K562 (cell line): Measurements from ENCODE around the gene MAP2K6. TPM values are rescaled to one million over a fixed set of nuclear protein-coding genes. Genes with fewer than 3 reads are reported as not detected.

ENCODE experiments used
- AFF1 ChIP-seq, 2 experiments: fragments of 450-650 bp; IDR thresholded peaks; 2 replicates each; pipeline ENCODE4 v1.6.1; 2018; ENCODE audit warnings: mild to moderate bottlenecking in 2 of 2, low read depth in 1 of 2; ENCODE audit not compliant: partially characterized antibody in 2 of 2
- ARHGAP35 ChIP-seq: fragments of 450-650 bp; IDR thresholded peaks from 2 replicates; pipeline ENCODE4 v1.6.1; 2018; ENCODE audit not compliant: partially characterized antibody
- ATF4 ChIP-seq: fragments of 450-650 bp; formaldehyde crosslinking; IDR thresholded peaks from 2 replicates; pipeline ENCODE4 v1.4.0; 2022; ENCODE audit warnings: mild to moderate bottlenecking, moderate library complexity
- CXXC5 ChIP-seq: fragments of 250-450 bp; sonication (Bioruptor Pico); IDR thresholded peaks from 2 replicates; pipeline ENCODE4 v1.8.0; 2022; ENCODE audit warnings: inconsistent platforms, mild to moderate bottlenecking, moderate library complexity
- EHMT2 ChIP-seq: fragments of 450-650 bp; IDR thresholded peaks from 2 replicates; pipeline ENCODE4 v1.6.1; 2018; ENCODE audit warnings: antibody characterized with exemption
- LEF1 ChIP-seq: fragments of 450-650 bp; IDR thresholded peaks from 2 replicates; pipeline ENCODE4 v1.6.1; 2016; ENCODE audit warnings: mild to moderate bottlenecking
- PHB ChIP-seq: fragments of 250-450 bp; sonication (Bioruptor Pico); IDR thresholded peaks from 2 replicates; pipeline ENCODE4 v1.5.0; 2021
- PML ChIP-seq: IDR thresholded peaks from 2 replicates; pipeline ENCODE4 v1.6.1; 2012; ENCODE audit warnings: low read length, inconsistent platforms
- RFX7 ChIP-seq: fragments of 250-450 bp; sonication (Bioruptor Pico); IDR thresholded peaks from 2 replicates; pipeline ENCODE4 v1.5.1; 2021; ENCODE audit warnings: mild to moderate bottlenecking
- ZBTB8A ChIP-seq: fragments of 450-650 bp; IDR thresholded peaks from 2 replicates; pipeline ENCODE4 v1.6.1; 2018; ENCODE audit warnings: mild to moderate bottlenecking, moderate library complexity; ENCODE audit not compliant: partially characterized antibody
- ZNF146 ChIP-seq: IDR thresholded peaks from one replicate; pipeline ENCODE4 v1.6.1; 2018; ENCODE audit warnings: missing compliant biosample characterization; ENCODE audit not compliant: unreplicated experiment
- ZNF277 ChIP-seq: fragments of 250-450 bp; sonication (Bioruptor Pico); IDR thresholded peaks from 2 replicates; pipeline ENCODE4 v1.8.0; 2022; ENCODE audit warnings: inconsistent platforms, mild to moderate bottlenecking, moderate library complexity, borderline replicate concordance
- ZNF668 ChIP-seq: fragments of 250-450 bp; sonication (Bioruptor Pico); IDR thresholded peaks from 2 replicates; pipeline ENCODE4 v1.8.0; 2022; ENCODE audit warnings: mild to moderate bottlenecking, inconsistent platforms
- polyA plus RNA-seq, 8 experiments: library from polyadenylated mRNA; depleted of rRNA in 4 of 8; stranded (reverse) in 5 of 8; unstranded in 3 of 8; fragments of >200 nt; fragmentation: Nextera tagmentation in 2 of 8; fragmentation: Illumina TruSeq in 1 of 8; extraction: Ambion mirVana in 2 of 8; extraction: Trizol in 1 of 8; gene quantifications; 2 replicates each; pipeline versions ENCODE4 v1.2.1 to v1.2.3, GENCODE V29; 2011 to 2014; ENCODE audit warnings: inconsistent platforms in 1 of 8, missing spikeins in 1 of 8
- total RNA-seq, 7 experiments: library from RNA; depleted of rRNA in 6 of 7; stranded (reverse); fragments of >200 nt in 6 of 7; fragmentation: Illumina TruSeq in 2 of 7; extraction: Trizol in 2 of 7; gene quantifications; 2 replicates each; pipeline versions ENCODE4 v1.2.1 to v1.2.3, GENCODE V29; 2011 to 2021; ENCODE audit warnings: low replicate concordance in 1 of 7

MAP2K6 gene
- total and polyA plus RNA-seq, 9 of the 15 experiments (the other 6 are each of a cell fraction or from before 2014, with no cell fraction given): 0.07 to 0.13 TPM; not detected in 7

GRCh38 chr17:69593716-69594115 is 179.2 kb downstream of the MAP2K6 start (continued):
- TF ChIP-seq AFF1 (IDR thresholded peaks at IDR 0.05; ENCODE audit: low read depth in 1 of 2, partially characterized antibody in 2 of 2) (no peak), ARHGAP35 (no peak), LEF1 (no peak), PHB (no peak), ZNF146 (CRISPR knock-in tag) (no peak), RFX7 (CRISPR knock-in tag) (no peak), ZNF668 (CRISPR knock-in tag) (no peak), CXXC5 (CRISPR knock-in tag) (no peak), EHMT2 (no peak), PML (no peak), ZNF277 (CRISPR knock-in tag) (no peak), ZBTB8A (no peak), ATF4 (CRISPR knock-in tag) (no peak)
